ENCODE measurements around the gene LHX4.

Gene LHX4

GRCh38 chr1:180257486-180257885 lies 27.4 kb downstream of the LHX4 start:
- no peak for DNase-seq (ENCODE audit: low read depth, low spot score)

DNA sequence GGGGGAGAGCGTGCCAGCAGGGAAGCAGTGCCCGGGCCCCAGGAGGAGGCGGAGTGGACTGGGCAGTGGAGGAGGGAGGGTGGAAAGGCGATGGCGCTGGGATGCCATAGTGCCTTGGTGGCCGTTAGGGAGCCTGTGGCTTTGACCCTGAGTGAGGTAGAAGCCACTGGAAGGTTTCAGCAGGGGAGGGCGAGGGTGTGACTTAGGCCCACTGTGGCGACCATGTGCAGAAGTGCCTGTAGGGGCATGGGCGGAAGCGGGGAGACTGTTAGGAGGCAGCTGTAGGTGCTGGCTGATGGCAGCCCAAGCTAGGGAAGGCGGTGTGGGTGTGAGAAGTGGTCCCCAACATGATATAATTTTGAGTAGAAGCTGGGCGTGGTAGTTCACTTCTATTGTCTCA lies 28.2 kb downstream of the LHX4 start:
- no peak for DNase-seq (ENCODE audit: low read depth, low spot score)

GRCh38 chr1:180258935-180259334 lies 28.9 kb downstream of the LHX4 start:
- no peak for DNase-seq (ENCODE audit: low read depth, low spot score)

GRCh38 chr1:180259431-180260338 lies 29.6 kb downstream of the LHX4 start:
- DNase-seq (ENCODE audit: low read depth, low spot score): no peak

- no peak for DNase-seq (ENCODE audit: low read depth, low spot score)
Observed at GRCh38 chr1:180260541-180260940, 30.5 kb downstream of the LHX4 start.

GRCh38 chr1:180261030-180261429 lies 31.0 kb downstream of the LHX4 start:
- no peak for DNase-seq (ENCODE audit: low read depth, low spot score)

GRCh38 chr1:180261524-180262155 lies 31.6 kb downstream of the LHX4 start:
- no peak for DNase-seq (ENCODE audit: low read depth, low spot score)

DNA sequence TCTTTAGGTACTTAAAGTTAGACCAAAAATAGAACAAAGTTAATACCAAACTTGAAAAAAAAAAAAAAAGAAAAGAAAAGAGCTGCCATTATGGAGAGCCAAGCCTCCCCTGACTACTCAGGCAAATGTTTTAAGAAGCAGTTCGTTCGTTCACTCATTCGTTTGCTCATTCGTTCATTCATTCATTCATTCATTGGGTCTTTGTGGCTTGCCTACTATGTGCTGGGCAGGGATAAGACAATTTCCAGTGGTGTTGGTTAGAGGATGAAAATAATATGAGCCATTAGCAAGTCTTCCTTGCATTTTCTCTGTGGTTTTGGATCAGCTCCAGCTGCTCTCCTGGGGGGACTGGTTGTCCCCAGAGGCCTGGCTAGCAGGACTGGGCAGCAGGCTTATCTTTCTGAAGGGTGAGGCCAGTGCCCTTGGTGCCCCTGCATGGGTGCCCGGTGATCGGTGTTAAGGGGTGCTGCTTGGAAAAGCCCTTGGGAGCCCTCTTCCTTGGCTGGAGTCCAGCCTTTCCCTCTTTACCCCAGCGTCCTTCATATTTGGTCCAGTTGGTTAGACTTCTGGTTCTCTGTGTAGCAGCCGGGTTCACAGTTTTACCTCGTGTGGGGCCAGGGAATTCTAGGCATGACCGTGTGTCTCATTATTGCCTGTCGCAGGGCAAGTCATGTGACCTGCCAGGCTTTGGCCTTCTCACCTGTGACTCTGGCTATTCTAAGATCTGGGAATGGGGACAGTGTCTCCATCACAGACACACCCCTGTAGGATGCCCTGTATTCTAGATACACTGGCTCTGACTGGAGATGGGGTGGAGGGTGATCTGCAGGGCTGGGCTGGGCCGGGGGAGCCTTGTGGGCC lies 32.8 kb downstream of the LHX4 start:
- no peak for DNase-seq (ENCODE audit: low read depth, low spot score)

- DNase-seq (ENCODE audit: low read depth, low spot score): no peak
Observed at GRCh38 chr1:180264595-180264994, 34.5 kb downstream of the LHX4 start.

DNA sequence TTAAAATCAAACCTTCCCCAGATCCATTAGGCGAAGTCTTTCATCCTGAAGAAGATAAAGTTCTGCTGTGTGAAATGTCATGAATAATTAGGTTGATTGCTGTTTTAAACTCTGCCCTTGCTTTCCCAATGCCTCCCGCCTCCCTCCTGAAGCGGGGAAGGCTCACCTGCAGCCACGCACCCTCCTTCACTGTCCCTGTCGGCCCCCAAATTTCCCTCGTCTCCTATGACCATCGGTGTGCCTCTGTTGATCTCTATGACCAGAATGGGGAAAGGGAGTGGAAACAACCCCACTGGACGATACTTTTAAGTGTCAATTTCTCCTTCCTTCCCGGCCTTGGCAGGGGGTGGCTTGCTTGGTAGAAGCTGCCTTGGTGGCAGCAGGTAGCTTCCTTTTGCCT lies 35.1 kb downstream of the LHX4 start:
- DNase-seq (ENCODE audit: low read depth, low spot score): no peak

- DNase-seq (ENCODE audit: low read depth, low spot score): no peak
Observed at GRCh38 chr1:180265871-180266270, 35.8 kb downstream of the LHX4 start.

DNA sequence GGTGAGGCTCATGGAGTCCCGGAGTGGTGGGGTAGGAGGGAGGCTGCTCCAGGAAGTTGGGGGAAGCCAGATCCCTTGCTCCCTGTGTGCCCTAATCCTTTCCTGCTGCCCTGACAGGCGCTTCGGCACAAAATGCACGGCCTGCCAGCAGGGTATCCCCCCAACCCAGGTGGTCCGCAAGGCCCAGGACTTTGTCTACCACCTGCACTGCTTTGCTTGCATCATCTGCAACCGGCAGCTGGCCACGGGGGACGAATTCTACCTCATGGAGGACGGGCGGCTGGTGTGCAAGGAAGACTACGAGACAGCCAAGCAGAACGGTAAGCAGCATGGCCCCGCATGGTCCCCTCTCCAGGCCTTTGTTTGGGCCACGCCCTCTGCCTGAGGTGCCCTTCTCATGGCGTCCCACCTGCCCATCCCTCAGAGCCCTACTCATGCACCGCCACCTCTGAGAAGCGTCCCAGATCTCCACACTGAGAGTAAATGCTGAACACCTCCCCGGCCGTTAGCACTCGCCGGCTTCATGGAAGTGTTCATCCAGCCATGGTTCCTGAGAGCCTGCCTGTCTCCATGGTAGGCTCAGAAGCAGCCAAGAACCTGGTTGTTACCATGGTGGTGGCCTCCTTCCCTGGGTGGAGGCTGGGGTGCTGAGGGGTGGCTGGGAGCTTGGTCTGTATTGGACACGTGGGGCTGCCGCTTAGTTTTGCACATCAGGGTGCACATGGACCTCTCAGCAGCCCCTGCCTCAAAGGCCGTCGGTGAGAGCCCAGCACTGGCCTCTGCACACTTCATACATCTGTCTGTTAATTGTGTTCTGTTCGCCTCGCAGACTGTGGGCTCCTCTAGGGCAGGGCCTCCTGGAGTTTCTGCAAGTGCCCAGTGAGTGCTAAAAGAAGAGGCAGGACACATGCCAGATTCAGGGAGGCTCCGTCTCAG lies 36.5 kb downstream of the LHX4 start:
- DNase-seq (ENCODE audit: low read depth, low spot score): no peak

- DNase-seq (ENCODE audit: low read depth, low spot score): no peak
Observed at GRCh38 chr1:180267211-180267561, 37.1 kb downstream of the LHX4 start.

DNA sequence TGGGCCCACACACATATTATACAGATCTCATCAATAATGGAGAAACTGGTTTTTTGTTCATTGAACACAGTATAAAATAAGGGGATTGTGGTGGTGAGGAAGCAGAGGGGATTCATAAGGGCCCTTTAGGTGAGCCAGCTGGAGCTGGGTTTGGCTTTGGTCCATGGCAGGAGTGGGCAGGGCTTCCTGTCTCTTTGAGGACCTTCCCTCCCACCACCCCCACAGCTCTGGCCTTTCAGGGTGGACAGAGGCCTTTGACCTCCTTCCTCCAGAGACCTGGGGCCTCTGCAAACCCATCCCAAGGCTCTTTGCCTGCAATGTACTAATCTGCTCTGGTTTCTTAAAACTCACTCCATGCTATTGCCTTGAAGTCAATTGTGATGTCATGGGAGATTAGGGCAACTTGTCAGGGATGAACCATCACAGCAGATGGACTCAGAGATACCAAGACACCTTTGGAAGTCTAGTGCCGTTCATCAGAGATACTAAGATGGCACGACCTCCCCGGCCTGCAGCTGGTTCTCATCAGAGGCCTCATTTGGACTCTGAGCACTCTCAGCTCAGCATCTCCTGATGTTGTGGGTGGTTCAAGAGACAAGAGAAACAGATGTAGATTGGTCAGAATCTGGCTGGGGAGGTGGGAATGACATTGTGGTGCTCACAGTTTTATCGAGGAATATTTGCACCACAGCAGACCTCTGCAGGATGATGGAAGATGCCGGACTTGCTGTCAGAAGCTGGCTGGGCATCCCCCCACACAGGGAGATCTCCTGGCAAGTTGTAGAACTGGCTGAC lies 37.9 kb downstream of the LHX4 start:
- no peak for DNase-seq (ENCODE audit: low read depth, low spot score)

DNA sequence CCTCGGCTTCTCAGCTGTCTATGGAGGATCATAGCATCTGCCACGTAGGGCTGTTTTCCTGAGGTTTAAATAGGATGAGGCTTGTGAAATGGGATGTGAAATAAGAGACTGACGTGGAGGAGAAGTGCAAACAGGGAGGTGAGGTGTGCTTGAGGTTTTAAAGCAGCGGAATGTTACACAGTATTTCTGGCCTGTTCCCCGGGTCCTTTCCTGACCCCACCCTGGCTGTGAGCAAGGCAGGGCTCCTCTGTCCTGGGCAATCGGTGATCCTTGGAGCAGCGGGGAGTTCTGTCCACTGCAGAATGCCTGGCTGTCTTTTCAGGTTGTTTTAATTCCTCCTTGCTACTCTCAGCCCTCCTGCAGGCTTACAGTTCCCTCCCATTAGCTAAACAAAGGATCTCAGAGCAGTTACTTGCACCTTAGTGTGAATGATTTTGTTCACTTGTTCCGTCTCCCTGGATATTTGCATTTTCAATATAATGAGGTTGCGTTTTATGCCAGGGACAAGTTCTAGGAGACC lies 38.6 kb downstream of the LHX4 start:
- peak; percentile 45 for DNase-seq (ENCODE audit: low read depth, low spot score)

DNA sequence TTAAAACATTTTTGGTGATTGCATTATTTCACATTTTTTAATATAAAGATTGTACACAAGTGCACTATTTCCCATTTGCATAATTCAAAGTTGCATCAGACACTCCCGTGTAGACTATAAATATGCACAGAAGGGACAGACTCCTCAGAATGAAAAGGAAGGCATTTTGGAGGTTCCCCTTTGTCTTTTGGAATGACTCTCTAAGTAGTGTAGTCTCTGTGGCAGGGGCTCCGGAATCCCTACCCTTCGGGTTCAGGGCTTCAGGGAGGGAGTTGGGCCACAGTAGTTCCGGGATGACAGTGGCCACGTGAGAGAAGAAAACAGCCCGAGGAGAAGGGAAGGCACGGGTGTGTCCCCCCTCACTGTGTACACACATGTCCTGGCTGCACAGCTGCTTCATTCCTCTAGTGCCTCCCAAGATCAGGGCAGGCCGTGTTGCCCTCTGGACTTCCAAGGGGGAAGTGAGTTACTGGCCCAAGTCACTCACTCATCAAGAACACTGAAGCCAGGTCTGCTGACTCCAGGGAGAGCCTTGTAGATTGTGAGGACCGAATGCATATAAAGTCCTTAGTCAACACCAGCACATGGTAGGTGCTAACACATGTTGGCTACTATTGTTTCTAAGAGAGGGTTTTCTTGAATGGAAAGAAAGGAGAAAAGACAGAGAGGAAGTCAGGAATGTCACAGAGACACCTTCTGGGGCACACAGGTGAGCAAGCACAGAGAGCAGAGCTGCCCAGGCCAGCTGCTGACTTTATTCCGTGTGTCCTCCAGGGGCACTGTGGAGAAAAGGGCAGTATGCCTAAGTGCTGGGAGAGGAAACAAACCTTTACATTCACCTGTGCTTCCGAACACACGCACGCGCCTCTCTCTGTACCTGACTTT lies 39.8 kb downstream of the LHX4 start:
- peak; percentile 58 for DNase-seq (ENCODE audit: low read depth, low spot score)

DNA sequence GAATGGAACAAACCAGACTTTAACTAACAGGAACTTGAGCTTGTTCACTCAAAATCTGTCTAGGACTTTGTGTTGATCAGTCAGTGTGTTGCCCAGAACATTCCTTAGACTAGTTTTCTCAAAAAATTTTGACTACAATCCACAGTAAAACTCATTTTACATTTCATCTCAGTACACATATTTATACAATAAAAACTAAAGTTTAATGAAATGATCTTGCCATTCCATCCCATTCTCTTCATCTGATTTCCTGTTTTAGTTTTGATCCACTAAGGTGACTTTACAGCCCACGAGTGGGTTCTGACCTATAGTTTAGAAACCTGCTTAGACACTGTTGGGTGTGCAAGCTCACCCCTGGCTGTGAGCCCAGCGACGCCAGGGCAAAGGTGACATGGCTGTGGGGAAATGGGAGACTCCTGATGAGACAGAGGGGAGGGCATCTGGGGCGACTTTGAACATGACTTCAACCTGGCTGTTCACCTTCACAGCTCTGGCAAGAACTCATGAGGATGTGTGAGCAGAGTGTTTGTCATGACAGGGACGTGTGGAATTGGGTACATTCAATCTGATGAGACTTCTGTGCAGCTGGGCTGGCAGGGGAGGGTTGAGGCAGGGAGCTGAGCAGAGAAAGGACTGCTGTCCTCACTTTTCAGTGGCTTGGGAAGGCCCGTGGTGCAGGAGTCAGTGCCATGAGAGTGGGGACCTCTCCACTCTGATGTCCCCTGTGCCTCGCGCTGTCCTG lies 40.6 kb downstream of the LHX4 start:
- DNase-seq (ENCODE audit: low read depth, low spot score): no peak

All from ELF-1 (cell line).